WTC11 (cell line): Measurements from ENCODE around the gene ZNF710. TPM values are rescaled to one million over a fixed set of nuclear protein-coding genes. Genes with fewer than 3 reads are reported as not detected.

Experiments
- ATAC-seq: fragments of 200-7000 bp; cut with Tn5 transposase; 2 replicates; pipeline ENCODE4 v1.10.0; 2021; ENCODE audit warnings: mild to moderate bottlenecking, moderate library complexity
- CTCF ChIA-PET: fragments of 300-600 bp; sonication (Branson Sonifier 250); formaldehyde crosslinking; loops from one replicate; lab custom pipeline; 2021; ENCODE audit warnings: antibody characterized with exemption; lab: Charles Lee
- POLR2A ChIA-PET: fragments of 350-600 bp; sonication (Branson Sonifier 250); formaldehyde crosslinking; loops from one replicate; lab custom pipeline; 2021; ENCODE audit warnings: antibody characterized with exemption; lab: Charles Lee
- DNase-seq: peaks from one replicate; pipeline ENCODE4 v3.0.0; 2021; ENCODE audit warnings: low spot score
- H3K27ac Mint-ChIP-seq: 2 replicates; pipeline ENCODE4 v1.8.0; 2021; ENCODE audit warnings: mixed read lengths
- H3K27me3 Mint-ChIP-seq: 2 replicates; pipeline ENCODE4 v1.8.0; 2021; ENCODE audit warnings: low read depth, mild to moderate bottlenecking, moderate library complexity, mixed read lengths
- H3K36me3 Mint-ChIP-seq: 2 replicates; pipeline ENCODE4 v1.8.0; 2021; ENCODE audit warnings: mixed read lengths
- H3K4me1 Mint-ChIP-seq: 2 replicates; pipeline ENCODE4 v1.8.0; 2022; ENCODE audit warnings: mixed read lengths
- H3K4me3 Mint-ChIP-seq: 2 replicates; pipeline ENCODE4 v1.8.0; 2021; ENCODE audit warnings: mild to moderate bottlenecking, moderate library complexity, mixed read lengths
- H3K9me3 Mint-ChIP-seq: 2 replicates; pipeline ENCODE4 v1.8.0; 2021; ENCODE audit warnings: mixed read lengths
- ATF1 ChIP-seq: sonication (generic); formaldehyde crosslinking; IDR thresholded peaks from 2 replicates; pipeline ENCODE4 v1.8.1; 2023; ENCODE audit warnings: mild to moderate bottlenecking, moderate library complexity, missing genetic modification reagents
- ATF2 ChIP-seq: sonication (generic); formaldehyde crosslinking; IDR thresholded peaks from 2 replicates; pipeline ENCODE4 v1.8.1; 2022; ENCODE audit warnings: low read depth, missing genetic modification reagents, borderline replicate concordance
- CREB1 ChIP-seq: sonication (generic); formaldehyde crosslinking; IDR thresholded peaks from 2 replicates; pipeline ENCODE4 v1.8.0; 2023; ENCODE audit warnings: mild to moderate bottlenecking, missing genetic modification reagents
- EMX1 ChIP-seq: fragments of 250-450 bp; sonication (Bioruptor Pico); IDR thresholded peaks from 2 replicates; pipeline ENCODE4 v1.8.0; 2021; ENCODE audit warnings: mild to moderate bottlenecking
- ESRRA ChIP-seq: sonication (generic); formaldehyde crosslinking; IDR thresholded peaks from 2 replicates; pipeline ENCODE4 v1.8.1; 2022; ENCODE audit warnings: mild to moderate bottlenecking, missing genetic modification reagents, borderline replicate concordance
- FOXJ3 ChIP-seq: sonication (generic); formaldehyde crosslinking; IDR thresholded peaks from 2 replicates; pipeline ENCODE4 v1.9.0; 2021; ENCODE audit warnings: missing genetic modification reagents, mild to moderate bottlenecking, borderline replicate concordance
- GRHL2 ChIP-seq: fragments of 250-450 bp; sonication (Bioruptor Pico); IDR thresholded peaks from 2 replicates; pipeline ENCODE4 v1.8.0; 2022; ENCODE audit warnings: mild to moderate bottlenecking, moderate library complexity; ENCODE audit not compliant: insufficient replicate concordance, severe bottlenecking
- IRF2 ChIP-seq: sonication (generic); formaldehyde crosslinking; IDR thresholded peaks from 2 replicates; pipeline ENCODE4 v1.8.0; 2022; ENCODE audit warnings: low read depth, missing genetic modification reagents, borderline replicate concordance
- NFYB ChIP-seq: sonication (generic); formaldehyde crosslinking; conservative IDR thresholded peaks from 2 replicates; pipeline ENCODE4 v1.8.0; 2022; ENCODE audit warnings: low read depth, missing genetic modification reagents
- OVOL2 ChIP-seq: fragments of 250-450 bp; sonication (Bioruptor Pico); IDR thresholded peaks from 2 replicates; pipeline ENCODE4 v1.9.0; 2021; ENCODE audit warnings: mild to moderate bottlenecking, borderline replicate concordance
- ZNF219 ChIP-seq: sonication (generic); formaldehyde crosslinking; IDR thresholded peaks from 2 replicates; pipeline ENCODE4 v1.8.0; 2023; ENCODE audit warnings: missing genetic modification reagents, mild to moderate bottlenecking, borderline replicate concordance
- ZNF317 ChIP-seq: sonication (generic); formaldehyde crosslinking; IDR thresholded peaks from 2 replicates; pipeline ENCODE4 v1.8.1; 2023; ENCODE audit warnings: low read depth, mild to moderate bottlenecking, moderate library complexity, missing genetic modification reagents, borderline replicate concordance
- ZNF671 ChIP-seq: fragments of 250-450 bp; sonication (Bioruptor Pico); IDR thresholded peaks from 2 replicates; pipeline ENCODE4 v1.8.0; 2021; ENCODE audit warnings: mild to moderate bottlenecking
- total RNA-seq: library from RNA; stranded (reverse); gene quantifications from 3 replicates; pipeline ENCODE4 v1.2.3, GENCODE V29; 2021
- TF ChIP-seq, protein P1 (sequence below): sonication (generic); formaldehyde crosslinking; IDR thresholded peaks from 2 replicates; pipeline ENCODE4 v1.8.0; 2022; ENCODE audit warnings: mild to moderate bottlenecking, missing genetic modification reagents
- TF ChIP-seq, protein P2 (sequence below): sonication (generic); formaldehyde crosslinking; IDR thresholded peaks from 2 replicates; pipeline ENCODE4 v1.8.0; 2023; ENCODE audit warnings: missing genetic modification reagents, mild to moderate bottlenecking, borderline replicate concordance
- TF ChIP-seq, protein P3 (sequence below): fragments of 250-450 bp; sonication (Bioruptor Pico); IDR thresholded peaks from 2 replicates; pipeline ENCODE4 v1.9.0; 2021; ENCODE audit warnings: mild to moderate bottlenecking, borderline replicate concordance
- TF ChIP-seq, protein P4 (sequence below): sonication (generic); formaldehyde crosslinking; IDR thresholded peaks from 2 replicates; pipeline ENCODE4 v1.8.0; 2022; ENCODE audit warnings: mild to moderate bottlenecking, missing genetic modification reagents

Gene ZNF710
- total RNA-seq, 1 experiment from 2014 or later: 25.9 TPM

GRCh38 chr15:90063770-90064247, 62.7 kb downstream of the ZNF710 start:
- TF ChIP-seq IRF2 (CRISPR knock-in tag): no peak
- no peak for TF ChIP-seq ZNF671 (CRISPR knock-in tag)
- TF ChIP-seq, protein P1, sequence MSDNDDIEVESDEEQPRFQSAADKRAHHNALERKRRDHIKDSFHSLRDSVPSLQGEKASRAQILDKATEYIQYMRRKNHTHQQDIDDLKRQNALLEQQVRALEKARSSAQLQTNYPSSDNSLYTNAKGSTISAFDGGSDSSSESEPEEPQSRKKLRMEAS: 0 out of 2 replicates have a peak, but pooled peaks have one; percentile 18
- peaks cover 63% of the 10 kb centered on the region for H3K4me1 Mint-ChIP-seq
- no peaks in the 10 kb centered on the region; the same call in 1 of the 2 replicates for H3K27me3 Mint-ChIP-seq
- peaks cover 2% of the 10 kb centered on the region; the same call in 1 of the 2 replicates for H3K9me3 Mint-ChIP-seq
- peak overlapping the region; percentile 87 for H3K27ac Mint-ChIP-seq
- ChIA-PET CTCF (interaction anchor here (1.2 kb wide), 1 partner anchor 92 kb away, joined by 3 read pairs; no protein-coding TSS in a partner anchor), POLR2A (no interaction called here)
- no peak for ATAC-seq
- no peaks in the 10 kb centered on the region for H3K36me3 Mint-ChIP-seq
- DNase-seq: no peak
- H3K4me3 Mint-ChIP-seq: no peak overlapping the region

DNA sequence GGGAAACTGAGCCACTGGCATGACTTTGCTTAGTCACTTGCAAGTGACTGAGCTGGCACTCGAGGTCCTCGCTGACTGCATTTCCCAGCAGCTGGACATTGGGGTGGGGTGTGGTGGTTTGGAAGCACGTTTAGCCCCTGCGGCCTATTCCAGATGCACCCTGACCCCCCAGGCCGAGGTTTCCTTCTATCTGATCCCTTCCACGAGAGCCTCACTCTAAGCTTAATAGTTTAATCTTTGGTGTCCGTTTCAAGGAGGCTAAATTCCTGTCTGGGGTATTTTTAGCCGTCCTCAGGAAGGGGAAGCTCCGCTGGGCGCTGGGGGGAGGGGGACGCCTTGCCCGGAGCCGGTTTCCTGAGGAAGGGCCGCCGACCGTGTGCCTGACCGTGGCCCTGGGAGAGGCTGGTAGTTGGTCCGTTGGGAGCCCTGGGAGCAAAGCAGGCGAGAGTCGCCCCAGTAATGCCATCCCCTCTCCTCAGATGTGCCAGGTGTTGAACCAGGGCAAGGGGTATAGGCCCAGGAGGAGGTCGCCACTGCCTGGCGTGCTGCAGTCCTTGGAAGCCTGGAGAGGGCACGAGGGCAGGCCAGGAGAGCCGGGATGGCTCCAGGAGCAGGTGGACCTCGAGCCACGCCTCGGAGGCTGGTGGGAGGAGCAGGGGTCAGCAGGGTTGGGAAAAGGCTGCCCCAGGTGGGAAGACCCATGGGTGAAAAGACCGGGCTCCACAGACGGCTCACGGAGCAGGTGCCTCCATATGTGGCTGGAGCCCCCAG, 64.0 kb downstream of the ZNF710 start:
- Mint-ChIP-seq H3K9me3 (no peaks in the 10 kb centered on the region), H3K27me3 (no peaks in the 10 kb centered on the region; the same call in 1 of the 2 replicates), H3K36me3 (no peaks in the 10 kb centered on the region), H3K4me3 (no peak overlapping the region), H3K27ac (no peak overlapping the region), H3K4me1 (peaks cover 50% of the 10 kb centered on the region)
- DNase-seq (peak; percentile 50), ATAC-seq (peak; percentile 15)
- POLR2A ChIA-PET: no interaction called here
- CTCF ChIA-PET: interaction anchor here (0.5 to 1.2 kb wide), 6 partner anchors 10 to 305 kb away, joined by 3 to 6 read pairs (median 4); no protein-coding TSS in a partner anchor
- TF ChIP-seq OVOL2 (CRISPR knock-in tag): no peak
- TF ChIP-seq ATF1: no peak
- TF ChIP-seq, protein P2, sequence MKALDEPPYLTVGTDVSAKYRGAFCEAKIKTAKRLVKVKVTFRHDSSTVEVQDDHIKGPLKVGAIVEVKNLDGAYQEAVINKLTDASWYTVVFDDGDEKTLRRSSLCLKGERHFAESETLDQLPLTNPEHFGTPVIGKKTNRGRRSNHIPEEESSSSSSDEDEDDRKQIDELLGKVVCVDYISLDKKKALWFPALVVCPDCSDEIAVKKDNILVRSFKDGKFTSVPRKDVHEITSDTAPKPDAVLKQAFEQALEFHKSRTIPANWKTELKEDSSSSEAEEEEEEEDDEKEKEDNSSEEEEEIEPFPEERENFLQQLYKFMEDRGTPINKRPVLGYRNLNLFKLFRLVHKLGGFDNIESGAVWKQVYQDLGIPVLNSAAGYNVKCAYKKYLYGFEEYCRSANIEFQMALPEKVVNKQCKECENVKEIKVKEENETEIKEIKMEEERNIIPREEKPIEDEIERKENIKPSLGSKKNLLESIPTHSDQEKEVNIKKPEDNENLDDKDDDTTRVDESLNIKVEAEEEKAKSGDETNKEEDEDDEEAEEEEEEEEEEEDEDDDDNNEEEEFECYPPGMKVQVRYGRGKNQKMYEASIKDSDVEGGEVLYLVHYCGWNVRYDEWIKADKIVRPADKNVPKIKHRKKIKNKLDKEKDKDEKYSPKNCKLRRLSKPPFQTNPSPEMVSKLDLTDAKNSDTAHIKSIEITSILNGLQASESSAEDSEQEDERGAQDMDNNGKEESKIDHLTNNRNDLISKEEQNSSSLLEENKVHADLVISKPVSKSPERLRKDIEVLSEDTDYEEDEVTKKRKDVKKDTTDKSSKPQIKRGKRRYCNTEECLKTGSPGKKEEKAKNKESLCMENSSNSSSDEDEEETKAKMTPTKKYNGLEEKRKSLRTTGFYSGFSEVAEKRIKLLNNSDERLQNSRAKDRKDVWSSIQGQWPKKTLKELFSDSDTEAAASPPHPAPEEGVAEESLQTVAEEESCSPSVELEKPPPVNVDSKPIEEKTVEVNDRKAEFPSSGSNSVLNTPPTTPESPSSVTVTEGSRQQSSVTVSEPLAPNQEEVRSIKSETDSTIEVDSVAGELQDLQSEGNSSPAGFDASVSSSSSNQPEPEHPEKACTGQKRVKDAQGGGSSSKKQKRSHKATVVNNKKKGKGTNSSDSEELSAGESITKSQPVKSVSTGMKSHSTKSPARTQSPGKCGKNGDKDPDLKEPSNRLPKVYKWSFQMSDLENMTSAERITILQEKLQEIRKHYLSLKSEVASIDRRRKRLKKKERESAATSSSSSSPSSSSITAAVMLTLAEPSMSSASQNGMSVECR (CRISPR knock-in tag): no peak
- TF ChIP-seq ZNF317 (CRISPR knock-in tag): 0 out of 2 replicates have a peak, but pooled peaks have one; percentile 57
- TF ChIP-seq ZNF219 (CRISPR knock-in tag): no peak
- 0 out of 2 replicates have a peak, but pooled peaks have one; percentile 25 for TF ChIP-seq ESRRA (CRISPR knock-in tag)
- TF ChIP-seq, protein P1: 0 out of 2 replicates have a peak, but pooled peaks have one; percentile 28
- TF ChIP-seq, protein P3, sequence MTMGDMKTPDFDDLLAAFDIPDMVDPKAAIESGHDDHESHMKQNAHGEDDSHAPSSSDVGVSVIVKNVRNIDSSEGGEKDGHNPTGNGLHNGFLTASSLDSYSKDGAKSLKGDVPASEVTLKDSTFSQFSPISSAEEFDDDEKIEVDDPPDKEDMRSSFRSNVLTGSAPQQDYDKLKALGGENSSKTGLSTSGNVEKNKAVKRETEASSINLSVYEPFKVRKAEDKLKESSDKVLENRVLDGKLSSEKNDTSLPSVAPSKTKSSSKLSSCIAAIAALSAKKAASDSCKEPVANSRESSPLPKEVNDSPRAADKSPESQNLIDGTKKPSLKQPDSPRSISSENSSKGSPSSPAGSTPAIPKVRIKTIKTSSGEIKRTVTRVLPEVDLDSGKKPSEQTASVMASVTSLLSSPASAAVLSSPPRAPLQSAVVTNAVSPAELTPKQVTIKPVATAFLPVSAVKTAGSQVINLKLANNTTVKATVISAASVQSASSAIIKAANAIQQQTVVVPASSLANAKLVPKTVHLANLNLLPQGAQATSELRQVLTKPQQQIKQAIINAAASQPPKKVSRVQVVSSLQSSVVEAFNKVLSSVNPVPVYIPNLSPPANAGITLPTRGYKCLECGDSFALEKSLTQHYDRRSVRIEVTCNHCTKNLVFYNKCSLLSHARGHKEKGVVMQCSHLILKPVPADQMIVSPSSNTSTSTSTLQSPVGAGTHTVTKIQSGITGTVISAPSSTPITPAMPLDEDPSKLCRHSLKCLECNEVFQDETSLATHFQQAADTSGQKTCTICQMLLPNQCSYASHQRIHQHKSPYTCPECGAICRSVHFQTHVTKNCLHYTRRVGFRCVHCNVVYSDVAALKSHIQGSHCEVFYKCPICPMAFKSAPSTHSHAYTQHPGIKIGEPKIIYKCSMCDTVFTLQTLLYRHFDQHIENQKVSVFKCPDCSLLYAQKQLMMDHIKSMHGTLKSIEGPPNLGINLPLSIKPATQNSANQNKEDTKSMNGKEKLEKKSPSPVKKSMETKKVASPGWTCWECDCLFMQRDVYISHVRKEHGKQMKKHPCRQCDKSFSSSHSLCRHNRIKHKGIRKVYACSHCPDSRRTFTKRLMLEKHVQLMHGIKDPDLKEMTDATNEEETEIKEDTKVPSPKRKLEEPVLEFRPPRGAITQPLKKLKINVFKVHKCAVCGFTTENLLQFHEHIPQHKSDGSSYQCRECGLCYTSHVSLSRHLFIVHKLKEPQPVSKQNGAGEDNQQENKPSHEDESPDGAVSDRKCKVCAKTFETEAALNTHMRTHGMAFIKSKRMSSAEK (CRISPR knock-in tag): no peak
- TF ChIP-seq EMX1 (CRISPR knock-in tag): no peak
- no peak for TF ChIP-seq ATF2
- TF ChIP-seq NFYB (CRISPR knock-in tag): no peak
- no peak for TF ChIP-seq GRHL2 (CRISPR knock-in tag)
- TF ChIP-seq, protein P4, sequence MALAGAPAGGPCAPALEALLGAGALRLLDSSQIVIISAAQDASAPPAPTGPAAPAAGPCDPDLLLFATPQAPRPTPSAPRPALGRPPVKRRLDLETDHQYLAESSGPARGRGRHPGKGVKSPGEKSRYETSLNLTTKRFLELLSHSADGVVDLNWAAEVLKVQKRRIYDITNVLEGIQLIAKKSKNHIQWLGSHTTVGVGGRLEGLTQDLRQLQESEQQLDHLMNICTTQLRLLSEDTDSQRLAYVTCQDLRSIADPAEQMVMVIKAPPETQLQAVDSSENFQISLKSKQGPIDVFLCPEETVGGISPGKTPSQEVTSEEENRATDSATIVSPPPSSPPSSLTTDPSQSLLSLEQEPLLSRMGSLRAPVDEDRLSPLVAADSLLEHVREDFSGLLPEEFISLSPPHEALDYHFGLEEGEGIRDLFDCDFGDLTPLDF (CRISPR knock-in tag): 0 out of 2 replicates have a peak, but pooled peaks have one; percentile 41
- TF ChIP-seq CREB1: no peak; the same call in 1 of the 2 replicates
- TF ChIP-seq FOXJ3: no peak
